Keratinocyte (primary cell): ENCODE measurements around the gene TCFL5. TPM values are rescaled to one million over a fixed set of nuclear protein-coding genes. Genes with fewer than 3 reads are reported as not detected.

Experiments
- DNase-seq: peaks from one replicate; pipeline ENCODE4 v3.0.0-alpha.2; 2011; ENCODE audit warnings: low read depth, missing footprints, low spot score
- FAIRE-seq: peaks from 2 replicates; lab custom pipeline; 2011; peaks lifted over from hg19 to GRCh38; lab: Jason Lieb, UNC
- H2AFZ ChIP-seq: 2 replicates; pipeline ENCODE4 v1.6.0; 2012; ENCODE audit warnings: low read length, control low read depth, inconsistent platforms; ENCODE audit not compliant: control insufficient read depth
- H3K27ac ChIP-seq: 2 replicates; pipeline ENCODE4 v1.5.1; 2011; ENCODE audit warnings: low read length; ENCODE audit not compliant: control insufficient read depth, insufficient read depth
- H3K27me3 ChIP-seq: 3 replicates; pipeline ENCODE4 v1.6.0; 2011; ENCODE audit warnings: low read length; ENCODE audit not compliant: control insufficient read depth, insufficient read depth; ENCODE audit errors: extremely low read depth
- H3K36me3 ChIP-seq, 2 experiments: 2 replicates in 1 of 2; 3 replicates in 1 of 2; pipeline ENCODE4 v1.5.1; 2011; ENCODE audit warnings: low read length in 2 of 2, mild to moderate bottlenecking in 1 of 2; ENCODE audit not compliant: control insufficient read depth in 2 of 2, insufficient read depth in 2 of 2; ENCODE audit errors: extremely low read depth in 1 of 2
- H3K4me1 ChIP-seq: 3 replicates; pipeline ENCODE4 v1.5.1; 2011; ENCODE audit warnings: low read length; ENCODE audit not compliant: control insufficient read depth, insufficient read depth; ENCODE audit errors: extremely low read depth
- H3K4me2 ChIP-seq: 3 replicates; pipeline ENCODE4 v1.6.0; 2011; ENCODE audit warnings: low read depth, low read length; ENCODE audit not compliant: control insufficient read depth, insufficient read depth; ENCODE audit errors: extremely low read depth
- H3K4me3 ChIP-seq, 3 experiments: fragments of 200-600 bp in 1 of 3; sonication (generic) in 1 of 3; 2 replicates in 2 of 3; 3 replicates in 1 of 3; pipeline ENCODE4 v1.5.1; 2011 to 2016; ENCODE audit warnings: low read length in 3 of 3, mild to moderate bottlenecking in 3 of 3, control low read depth in 2 of 3, inconsistent platforms in 1 of 3, low read depth in 1 of 3, mixed read lengths in 1 of 3, mixed run types in 1 of 3, moderate library complexity in 1 of 3; ENCODE audit not compliant: control insufficient read depth in 2 of 3, insufficient read depth in 2 of 3; ENCODE audit errors: extremely low read depth in 1 of 3
- H3K79me2 ChIP-seq: 2 replicates; pipeline ENCODE4 v1.6.0; 2012; ENCODE audit warnings: low read length; ENCODE audit not compliant: control insufficient read depth, insufficient read depth
- H3K9ac ChIP-seq: 3 replicates; pipeline ENCODE4 v1.6.0; 2011; ENCODE audit warnings: low read length; ENCODE audit not compliant: control insufficient read depth, insufficient read depth; ENCODE audit errors: extremely low read depth
- H3K9me1 ChIP-seq: 3 replicates; pipeline ENCODE4 v1.6.0; 2011; ENCODE audit warnings: low read length; ENCODE audit not compliant: control insufficient read depth, insufficient read depth; ENCODE audit errors: extremely low read depth
- H3K9me3 ChIP-seq: 2 replicates; pipeline ENCODE4 v1.5.1; 2012; ENCODE audit warnings: low read depth, low read length; ENCODE audit not compliant: control insufficient read depth
- H4K20me1 ChIP-seq: 3 replicates; pipeline ENCODE4 v1.6.0; 2011; ENCODE audit warnings: low read length; ENCODE audit not compliant: control insufficient read depth, insufficient read depth; ENCODE audit errors: extremely low read depth
- EZH2 ChIP-seq: IDR thresholded peaks from one replicate; pipeline ENCODE4 v1.6.1; 2012; ENCODE audit warnings: inconsistent platforms, mild to moderate bottlenecking, low read length, moderate library complexity
- dilution Hi-C: fragments of 300-500 bp; cut with MboI; formaldehyde crosslinking; loops from one replicate; pipeline ENCODE4 v1.7.0; 2020; ENCODE audit warnings: low sequenced_read_pairs; ENCODE audit not compliant: extremely low pct_ligation_motif_present
- polyA plus RNA-seq, 5 experiments: library from polyadenylated mRNA; depleted of rRNA in 3 of 5; stranded (reverse) in 3 of 5; stranded (forward) in 1 of 5; unstranded in 1 of 5; fragments of >200 nt; gene quantifications; 1 replicate in 1 of 5; 2 replicates in 3 of 5; 3 replicates in 1 of 5; pipeline versions ENCODE4 v1.2.1 to v1.2.3, GENCODE V29; 2011 to 2012; ENCODE audit warnings: missing spikeins in 2 of 5, low read depth in 1 of 5, low replicate concordance in 1 of 5
- TF ChIP-seq, protein P1 (sequence below), 3 experiments: IDR thresholded peaks in 1 of 3; conservative IDR thresholded peaks in 1 of 3; optimal IDR thresholded peaks in 1 of 3; 2 replicates in 2 of 3; 3 replicates in 1 of 3; pipeline versions ENCODE3 to v1.5.1; 2011; ENCODE audit warnings: low read length in 3 of 3, mild to moderate bottlenecking in 3 of 3, moderate library complexity in 2 of 3, control low read depth in 1 of 3, inconsistent platforms in 1 of 3; ENCODE audit not compliant: insufficient read depth in 2 of 3; ENCODE audit errors: extremely low read depth in 1 of 3

The TCFL5 gene
- polyA plus RNA-seq, 1 donor (not counting 4 experiments of a cell fraction or from before 2014, with no cell fraction given): 14.6 TPM

- no peak within 1 kb of the TSS for H3K27ac ChIP-seq
- H3K4me2 ChIP-seq: peak within 1 kb of the TSS; percentile 64
- FAIRE-seq (no peak), DNase-seq (no peak)
- peak within 1 kb of the TSS; percentile 22 for H3K9ac ChIP-seq
- no peak for TF ChIP-seq EZH2
- TF ChIP-seq, protein P1, sequence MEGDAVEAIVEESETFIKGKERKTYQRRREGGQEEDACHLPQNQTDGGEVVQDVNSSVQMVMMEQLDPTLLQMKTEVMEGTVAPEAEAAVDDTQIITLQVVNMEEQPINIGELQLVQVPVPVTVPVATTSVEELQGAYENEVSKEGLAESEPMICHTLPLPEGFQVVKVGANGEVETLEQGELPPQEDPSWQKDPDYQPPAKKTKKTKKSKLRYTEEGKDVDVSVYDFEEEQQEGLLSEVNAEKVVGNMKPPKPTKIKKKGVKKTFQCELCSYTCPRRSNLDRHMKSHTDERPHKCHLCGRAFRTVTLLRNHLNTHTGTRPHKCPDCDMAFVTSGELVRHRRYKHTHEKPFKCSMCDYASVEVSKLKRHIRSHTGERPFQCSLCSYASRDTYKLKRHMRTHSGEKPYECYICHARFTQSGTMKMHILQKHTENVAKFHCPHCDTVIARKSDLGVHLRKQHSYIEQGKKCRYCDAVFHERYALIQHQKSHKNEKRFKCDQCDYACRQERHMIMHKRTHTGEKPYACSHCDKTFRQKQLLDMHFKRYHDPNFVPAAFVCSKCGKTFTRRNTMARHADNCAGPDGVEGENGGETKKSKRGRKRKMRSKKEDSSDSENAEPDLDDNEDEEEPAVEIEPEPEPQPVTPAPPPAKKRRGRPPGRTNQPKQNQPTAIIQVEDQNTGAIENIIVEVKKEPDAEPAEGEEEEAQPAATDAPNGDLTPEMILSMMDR (optimal IDR thresholded peaks at IDR 0.05 in 1 of 3, IDR thresholded peaks at IDR 0.05 in 1 of 3, conservative IDR thresholded peaks at IDR 0.05 in 1 of 3; ENCODE audit: extremely low read depth in 1 of 3, insufficient read depth in 2 of 3, low read length in 3 of 3): no peak
- H3K36me3 ChIP-seq: peaks cover 0 to 6% of the 10 kb centered on the region in 2 experiments
- H3K4me1 ChIP-seq: peaks cover 21% of the 10 kb centered on the region
- peak within 1 kb of the TSS; percentile 8 to 38 (median 14) for H3K4me3 ChIP-seq
- no peak within 1 kb of the TSS for H2AFZ ChIP-seq
- peaks cover 4% of the 10 kb centered on the region for H4K20me1 ChIP-seq
- H3K9me3 ChIP-seq: no peaks in the 10 kb centered on the region
- no peaks in the 10 kb centered on the region for H3K79me2 ChIP-seq
- dilution Hi-C loops: no loop called here
- H3K9me1 ChIP-seq: no peaks in the 10 kb centered on the region
- H3K27me3 ChIP-seq: peaks cover 39% of the 10 kb centered on the region
Observed at GRCh38 chr20:62816884-62817873, 44.4 kb downstream of the TCFL5 start, which contains the start of gene COL9A3. Gene COL9A3 (plus strand): TSS chr20:62817050. CDS start chr20:62817065, 15 bp downstream.

DNA sequence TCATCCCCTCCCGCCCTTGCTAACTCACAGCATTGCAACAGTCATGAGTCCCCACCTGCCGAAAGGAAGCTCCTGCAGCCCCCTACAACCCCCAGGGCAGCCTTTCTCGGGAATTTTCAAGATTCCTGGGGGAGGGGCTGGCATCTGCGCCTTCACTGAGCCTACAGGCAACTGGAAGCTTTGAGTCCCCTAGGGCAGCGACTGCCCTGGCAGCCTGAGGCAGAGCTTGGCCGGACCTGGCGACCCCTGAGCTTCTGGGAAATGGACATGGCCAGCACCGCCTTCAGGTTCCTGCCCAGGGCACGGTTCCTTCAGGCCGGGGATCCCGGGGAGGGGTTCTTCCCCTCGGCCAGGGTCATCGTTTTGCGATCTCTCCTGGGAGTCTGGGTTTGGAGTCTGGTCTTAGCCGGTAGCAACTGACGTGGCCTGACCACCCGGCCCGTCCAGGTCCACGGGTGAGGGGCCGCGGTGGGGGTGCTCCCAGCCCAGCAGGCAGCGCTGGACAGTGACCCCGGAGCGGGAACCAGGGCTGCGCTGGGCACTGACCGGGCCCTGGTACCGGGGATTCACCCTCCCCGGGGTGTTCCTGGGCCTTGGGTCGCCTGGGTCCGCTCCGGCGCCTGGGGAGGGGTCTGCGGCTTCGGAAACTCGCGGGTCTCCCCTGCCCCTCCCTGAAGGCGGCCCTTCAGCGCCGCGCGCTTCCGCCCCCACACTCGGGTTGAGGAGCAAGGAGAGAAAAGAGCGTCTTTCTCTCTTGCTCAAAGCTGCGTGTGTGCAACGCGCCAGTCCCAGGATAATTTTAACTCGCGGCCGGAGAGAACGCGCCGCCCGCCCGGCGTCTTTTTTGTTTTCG lies 45.4 kb downstream of the TCFL5 start:
- dilution Hi-C loops: no loop called here
- Histone ChIP-seq H3K9me3 (no peaks in the 10 kb centered on the region), H3K4me2 (peak overlapping the region; percentile 64), H3K27ac (no peak overlapping the region), H4K20me1 (peaks cover 4% of the 10 kb centered on the region), H3K9me1 (no peaks in the 10 kb centered on the region), H3K27me3 (peaks cover 39% of the 10 kb centered on the region), H3K36me3 (peaks cover 0 to 10% of the 10 kb centered on the region in 2 experiments), H3K9ac (peak overlapping the region; percentile 22), H3K4me3 (peak overlapping the region; percentile 8 to 38 (median 14)), H2AFZ (no peak overlapping the region), H3K4me1 (peaks cover 21% of the 10 kb centered on the region), H3K79me2 (no peaks in the 10 kb centered on the region)
- FAIRE-seq (no peak), DNase-seq (no peak)
- TF ChIP-seq, protein P1 (optimal IDR thresholded peaks at IDR 0.05 in 1 of 3, IDR thresholded peaks at IDR 0.05 in 1 of 3, conservative IDR thresholded peaks at IDR 0.05 in 1 of 3; ENCODE audit: extremely low read depth in 1 of 3, insufficient read depth in 2 of 3, low read length in 3 of 3): no peak
- peak; percentile 67 for TF ChIP-seq EZH2
